ENCODE data around the gene CFAP65. TPM values are rescaled to one million over a fixed set of nuclear protein-coding genes. Genes with fewer than 3 reads are reported as not detected.

Gene CFAP65
- total RNA-seq, 1 experiment from 2014 or later: 0.44 TPM

- TF ChIP-seq PRDM15 (CRISPR knock-in tag; IDR thresholded peaks at IDR 0.05) (no peak), GTF2I (CRISPR knock-in tag; conservative IDR thresholded peaks at IDR 0.05) (no peak)
Measured at GRCh38 chr2:219018286-219018685, 23.0 kb downstream of the CFAP65 start (continued).

GRCh38 chr2:219017201-219017931, 23.9 kb downstream of the CFAP65 start:
- TF ChIP-seq PRDM15 (CRISPR knock-in tag; IDR thresholded peaks at IDR 0.05) (no peak), E2F4 (CRISPR knock-in tag; IDR thresholded peaks at IDR 0.05; ENCODE audit: borderline replicate concordance, low read depth) (no peak), RELA (CRISPR knock-in tag; IDR thresholded peaks at IDR 0.05; ENCODE audit: borderline replicate concordance) (no peak), ATF6 (CRISPR knock-in tag; IDR thresholded peaks at IDR 0.05) (no peak), NR3C1 (CRISPR knock-in tag; conservative IDR thresholded peaks at IDR 0.05; ENCODE audit: low read depth) (no peak), SMAD3 (CRISPR knock-in tag; IDR thresholded peaks at IDR 0.05; ENCODE audit: borderline replicate concordance) (no peak), CBFB (CRISPR knock-in tag; IDR thresholded peaks at IDR 0.05; ENCODE audit: low read depth) (no peak)
- H3K4me3 Mint-ChIP-seq: no peak overlapping the region
- no peaks in the 10 kb centered on the region for H3K9me3 Mint-ChIP-seq
- DNase-seq (ENCODE audit: low spot score): no peak
- no peak overlapping the region for H3K27ac Mint-ChIP-seq
- ATAC-seq: no peak
- H3K4me1 Mint-ChIP-seq: no peaks in the 10 kb centered on the region
- H3K27me3 Mint-ChIP-seq (ENCODE audit: low read depth): peaks cover 24% of the 10 kb centered on the region
- no peaks in the 10 kb centered on the region for H3K36me3 Mint-ChIP-seq
- POLR2A ChIA-PET: interaction anchor here (0.6 kb wide), 1 partner anchor 316 kb away, joined by 4 read pairs; no protein-coding TSS in a partner anchor
- CTCF ChIA-PET: interaction anchor here (0.8 to 7.0 kb wide), 8 partner anchors 12 to 170 kb away, joined by 3 to 56 read pairs (median 4); no protein-coding TSS in a partner anchor

- ChIA-PET POLR2A (no interaction called here), CTCF (interaction anchor here (0.9 to 7.0 kb wide), 5 partner anchors 13 to 169 kb away, joined by 3 to 56 read pairs (median 3); no protein-coding TSS in a partner anchor)
- Mint-ChIP-seq H3K27me3 (ENCODE audit: low read depth) (peaks cover 25% of the 10 kb centered on the region), H3K4me1 (no peaks in the 10 kb centered on the region), H3K36me3 (no peaks in the 10 kb centered on the region), H3K9me3 (no peaks in the 10 kb centered on the region), H3K4me3 (no peak overlapping the region), H3K27ac (no peak overlapping the region)
- no peak for DNase-seq (ENCODE audit: low spot score)
- ATAC-seq: no peak
- no peak for TF ChIP-seq FOXK1 (CRISPR knock-in tag; IDR thresholded peaks at IDR 0.05)
- no peak for TF ChIP-seq TP53 (CRISPR knock-in tag; IDR thresholded peaks at IDR 0.05)
- no peak for TF ChIP-seq TCF7 (CRISPR knock-in tag; IDR thresholded peaks at IDR 0.05; ENCODE audit: low read depth)
- no peak for TF ChIP-seq MLX (CRISPR knock-in tag; IDR thresholded peaks at IDR 0.05)
- TF ChIP-seq ZNF232 (CRISPR knock-in tag; IDR thresholded peaks at IDR 0.05): no peak
- TF ChIP-seq ERG (CRISPR knock-in tag; IDR thresholded peaks at IDR 0.05): no peak
- TF ChIP-seq JAZF1 (CRISPR knock-in tag; IDR thresholded peaks at IDR 0.05): no peak
- TF ChIP-seq CDX4 (CRISPR knock-in tag; IDR thresholded peaks at IDR 0.05; ENCODE audit: borderline replicate concordance): no peak
- TF ChIP-seq MYBL2 (CRISPR knock-in tag; IDR thresholded peaks at IDR 0.05): no peak
- no peak for TF ChIP-seq ELF4 (CRISPR knock-in tag; IDR thresholded peaks at IDR 0.05; ENCODE audit: low read depth)
Measured at GRCh38 chr2:219016721-219017120, 24.6 kb downstream of the CFAP65 start.
